Mesodermal cell (in vitro differentiated cells): Measurements from ENCODE around the gene ALDOC.

Experiments
- H3K27ac ChIP-seq: 2 replicates; pipeline ENCODE4 v1.7.0; 2013; ENCODE audit warnings: mild to moderate bottlenecking, low read depth, low read length, moderate library complexity; ENCODE audit not compliant: severe bottlenecking
- H3K36me3 ChIP-seq: 2 replicates; pipeline ENCODE4 v1.7.1; 2013; ENCODE audit warnings: mild to moderate bottlenecking, low read length, moderate library complexity; ENCODE audit not compliant: control insufficient read depth, insufficient read depth
- H3K4me1 ChIP-seq: one replicate; pipeline ENCODE4 v1.7.1; 2013; ENCODE audit warnings: mild to moderate bottlenecking, low read length; ENCODE audit not compliant: insufficient read depth, control insufficient read depth, poor library complexity, severe bottlenecking
- H3K4me3 ChIP-seq: 2 replicates; pipeline ENCODE4 v1.7.0; 2013; ENCODE audit warnings: low read length, control low read depth, mild to moderate bottlenecking; ENCODE audit not compliant: insufficient read depth, poor library complexity, severe bottlenecking; ENCODE audit errors: extremely low read depth
- H3K9me3 ChIP-seq: 2 replicates; pipeline ENCODE4 v1.7.1; 2013; ENCODE audit warnings: mild to moderate bottlenecking, low read length, moderate library complexity; ENCODE audit not compliant: control insufficient read depth
- WGBS, 2 experiments: methylation state at CpG; one replicate each; pipeline ENCODE4 v1.1.5; 2013; ENCODE audit warnings: missing lambda C conversion rate in 2 of 2; ENCODE audit not compliant: insufficient coverage in 2 of 2; 5-methylcytosine and 5-hydroxymethylcytosine counted together

Gene ALDOC

DNA sequence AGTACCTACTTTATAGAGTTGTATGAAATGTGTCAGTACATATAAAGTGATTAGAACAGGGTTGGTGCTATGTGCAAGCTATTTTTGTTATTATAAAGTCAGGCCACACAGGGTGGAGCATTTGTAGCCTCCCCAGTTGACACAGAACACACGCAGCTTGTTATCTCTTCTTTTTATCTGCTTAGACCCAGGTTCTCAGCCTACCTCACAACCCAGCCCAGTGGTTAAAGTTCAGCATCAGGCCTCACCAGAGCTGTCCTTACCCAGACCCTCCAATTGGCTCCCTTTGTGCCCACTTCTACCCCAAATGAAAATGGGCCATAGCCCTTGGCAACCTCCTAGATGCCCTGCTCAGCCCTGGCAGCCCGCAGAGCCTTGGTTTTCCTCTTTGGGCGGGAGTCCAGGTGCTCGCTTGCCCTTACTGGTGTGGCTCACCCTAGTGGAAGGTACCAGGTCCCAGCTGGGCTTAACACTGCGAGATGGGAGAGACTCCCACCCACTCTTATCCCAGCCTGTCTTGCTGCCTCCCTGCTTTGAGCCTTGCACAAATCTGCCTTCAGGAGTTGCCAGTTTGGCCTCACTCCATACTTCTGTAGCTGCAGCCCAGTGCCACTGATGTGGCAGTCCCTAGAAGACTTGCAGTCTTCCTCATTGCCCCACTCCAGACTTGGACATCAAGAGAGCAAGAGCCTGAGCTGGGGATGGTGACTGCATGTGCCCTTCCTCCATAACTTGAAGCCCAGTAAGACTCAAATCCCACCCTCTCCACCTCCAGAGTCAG, 4.2 kb downstream of the ALDOC start:
- Histone ChIP-seq H3K4me3 (no peak overlapping the region), H3K4me1 (peaks cover 6% of the 10 kb centered on the region), H3K27ac (no peak overlapping the region), H3K9me3 (no peaks in the 10 kb centered on the region), H3K36me3 (peaks cover 16% of the 10 kb centered on the region)
- 78 to 85% methylated on average over 3 to 5 of the region's 5 CpGs for WGBS, 2 experiments

DNA sequence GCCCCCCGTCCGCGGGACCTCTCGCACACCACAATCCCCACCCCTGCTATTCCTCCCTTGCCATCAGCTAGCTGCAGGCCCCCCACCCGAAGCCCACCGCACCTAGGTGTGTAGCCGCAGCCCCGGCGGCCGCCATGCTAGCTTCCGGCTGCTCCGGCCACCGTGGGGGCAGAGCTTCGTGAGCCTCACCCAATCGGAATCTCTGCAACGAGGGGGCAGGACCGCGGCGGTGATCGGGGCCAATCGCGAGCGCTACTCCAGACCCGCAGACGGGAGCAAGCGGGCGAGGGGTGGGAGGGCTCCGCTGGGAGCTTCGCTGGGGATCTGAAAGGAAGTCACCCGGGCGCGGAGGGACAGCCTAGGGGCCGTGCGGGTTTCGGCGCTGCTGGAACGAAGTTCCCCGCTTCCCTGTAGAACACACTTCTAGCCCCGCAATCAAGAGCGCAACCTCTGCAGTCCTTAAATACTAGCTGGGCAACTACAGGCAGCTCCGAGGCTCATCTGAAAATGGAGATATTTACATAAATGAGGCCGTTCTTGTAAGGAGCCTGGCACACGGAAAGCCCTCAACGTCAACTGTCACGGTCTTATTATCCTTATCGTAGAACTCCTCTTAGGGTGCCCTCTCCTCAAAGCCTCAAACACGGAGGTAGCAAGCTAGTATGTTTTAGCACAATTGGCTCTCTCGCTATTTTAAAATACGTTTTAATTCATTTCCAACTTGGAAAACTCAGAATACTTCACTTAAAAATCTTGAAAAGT, 5.2 kb downstream of the ALDOC start, which contains the start of gene PIGS:
TSS of gene PIGS (minus strand) at position 164 of the 762 bp plus-strand sequence. CDS start at position 136, 28 bp downstream.
- H3K27ac ChIP-seq = peak within 1 kb of the TSS; percentile 10
- peaks cover 4% of the 10 kb centered on the region for H3K4me1 ChIP-seq
- peaks cover 12% of the 10 kb centered on the region for H3K36me3 ChIP-seq
- no peaks in the 10 kb centered on the region for H3K9me3 ChIP-seq
- peak within 1 kb of the TSS; percentile 93 for H3K4me3 ChIP-seq
- WGBS, 2 experiments = 2 to 3% methylated on average over 35 to 40 of the region's 49 CpGs

DNA sequence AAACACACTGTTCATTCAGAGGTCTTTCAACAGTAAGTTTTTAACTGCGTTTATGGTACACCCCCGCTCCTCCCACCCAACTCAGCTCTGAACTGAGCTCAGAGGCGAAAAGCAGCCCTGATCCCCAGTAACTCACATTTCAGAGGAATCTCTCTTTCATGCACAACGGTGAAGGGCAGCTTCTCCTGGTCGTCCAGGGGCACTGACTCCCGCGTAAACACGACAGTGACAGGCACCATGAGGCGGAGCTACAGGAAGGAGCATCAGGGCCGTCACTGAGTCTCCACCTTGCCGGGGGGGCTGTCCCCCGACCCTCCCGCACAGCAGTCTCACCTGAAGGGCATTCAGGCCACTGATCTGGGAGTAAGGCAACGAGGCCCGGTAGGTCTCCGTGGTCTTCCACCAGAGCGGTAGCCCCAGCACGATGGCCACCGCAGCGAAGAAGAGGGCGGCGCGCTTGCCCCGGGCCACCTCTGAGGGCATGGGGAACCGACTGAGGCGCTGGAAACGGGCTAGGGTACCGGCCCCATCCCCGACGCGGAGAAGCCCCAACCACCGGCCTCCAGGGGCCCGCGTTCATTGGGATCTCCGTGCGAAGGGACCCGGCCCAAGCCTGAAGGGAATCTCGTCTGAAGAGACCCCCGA, 5.9 kb downstream of the ALDOC start:
- Histone ChIP-seq H3K4me3 (peak overlapping the region; percentile 93), H3K9me3 (no peaks in the 10 kb centered on the region), H3K4me1 (peaks cover 4% of the 10 kb centered on the region), H3K27ac (no peak overlapping the region), H3K36me3 (peaks cover 12% of the 10 kb centered on the region)
- WGBS, 2 experiments = 2% methylated on average over 28 to 37 of the region's 39 CpGs

DNA sequence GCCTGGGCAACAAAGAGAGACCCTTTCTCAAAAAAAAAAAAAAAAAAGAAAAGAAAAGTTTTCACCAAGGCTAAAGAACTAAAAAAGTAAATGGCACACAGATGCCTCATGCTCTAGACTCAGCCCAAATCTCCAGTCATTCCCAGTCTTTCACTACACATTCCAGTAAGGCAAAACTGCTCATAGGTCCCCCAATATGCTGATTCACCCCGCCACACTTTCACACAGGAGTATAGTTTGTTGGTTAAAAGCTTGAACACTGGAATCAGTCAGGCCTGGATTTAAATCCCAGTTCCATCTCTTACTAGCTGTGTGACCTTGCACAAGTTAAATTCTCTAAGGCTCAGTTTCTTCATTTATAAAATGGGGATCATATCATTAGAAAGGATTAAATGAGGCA, 7.2 kb downstream of the ALDOC start:
- no CpG with 5 or more reads among the region's 1 CpG for WGBS, 2 experiments
- no peak overlapping the region for H3K27ac ChIP-seq
- no peak overlapping the region for H3K4me3 ChIP-seq
- no peaks in the 10 kb centered on the region for H3K9me3 ChIP-seq
- H3K4me1 ChIP-seq = peaks cover 4% of the 10 kb centered on the region
- H3K36me3 ChIP-seq = peaks cover 10% of the 10 kb centered on the region

DNA sequence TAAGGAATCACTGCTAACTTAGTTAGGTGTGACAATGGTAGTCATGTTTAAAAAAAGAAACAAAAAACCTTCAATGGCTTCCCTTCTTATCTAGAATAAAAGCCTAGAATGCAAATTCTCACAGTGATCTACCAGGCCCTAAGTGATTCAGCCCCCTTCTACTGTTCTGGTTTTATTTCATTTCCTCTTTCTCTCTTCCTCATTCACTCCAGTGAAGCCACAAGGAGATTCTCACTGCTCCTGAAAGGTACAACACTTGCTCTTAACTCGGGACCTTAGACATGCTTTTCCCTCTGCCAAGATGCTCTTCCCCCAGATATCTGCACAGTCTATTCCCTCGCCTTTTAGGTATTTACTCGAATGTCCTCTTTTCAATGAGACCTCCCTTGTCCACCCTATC, 9.1 kb downstream of the ALDOC start:
- no peaks in the 10 kb centered on the region for H3K9me3 ChIP-seq
- no peak overlapping the region for H3K4me3 ChIP-seq
- H3K27ac ChIP-seq = no peak overlapping the region
- H3K36me3 ChIP-seq = peaks cover 19% of the 10 kb centered on the region
- peaks cover 12% of the 10 kb centered on the region for H3K4me1 ChIP-seq
- WGBS, 2 experiments = 76 to 94% methylated on average over 3 of the region's 3 CpGs

DNA sequence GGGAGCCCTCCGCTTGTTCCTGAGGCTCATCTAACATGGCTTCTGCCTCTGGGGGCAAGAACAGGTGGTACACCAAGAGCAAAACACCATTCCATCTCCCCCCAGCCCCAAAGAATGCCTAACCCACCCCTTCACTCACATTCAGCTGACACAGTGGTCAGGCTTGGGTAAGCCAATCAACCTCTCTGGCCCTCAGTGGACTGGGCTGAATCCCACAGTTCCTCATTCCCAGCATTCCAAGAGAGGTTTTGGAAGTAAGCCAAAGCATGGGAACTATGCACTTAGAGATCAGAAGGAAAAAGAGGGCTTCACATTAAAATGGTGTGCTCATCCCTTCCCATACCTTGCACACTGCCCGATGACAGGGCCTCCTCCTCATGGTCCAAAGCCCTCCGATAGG, 13.2 kb downstream of the ALDOC start:
- Histone ChIP-seq H3K4me1 (peaks cover 8% of the 10 kb centered on the region), H3K36me3 (peaks cover 47% of the 10 kb centered on the region), H3K27ac (peak overlapping the region; percentile 57), H3K9me3 (no peaks in the 10 kb centered on the region), H3K4me3 (no peak overlapping the region)
- 92 to 100% methylated on average over 2 of the region's 3 CpGs for WGBS, 2 experiments

DNA sequence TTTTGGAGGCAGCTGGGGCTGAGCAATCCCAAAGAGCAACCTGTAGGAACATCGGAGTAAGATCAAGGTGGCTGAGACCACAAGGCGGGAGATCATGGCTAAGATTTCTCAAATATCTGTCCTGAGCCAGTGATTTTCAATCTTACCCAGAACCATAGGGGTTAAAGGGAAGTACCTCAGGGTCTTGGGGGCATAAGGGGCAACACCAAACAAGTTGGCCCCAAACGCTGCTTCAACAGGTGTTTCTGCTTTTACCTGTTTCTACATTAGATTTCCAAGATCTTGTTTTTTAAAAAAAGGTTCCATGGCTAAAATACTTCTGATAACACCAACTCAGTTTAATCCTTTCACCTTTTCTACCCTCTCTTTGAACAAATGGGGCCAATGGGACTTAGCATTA, 21.7 kb downstream of the ALDOC start:
- no peak overlapping the region for H3K4me3 ChIP-seq
- WGBS, 2 experiments = 87 to 89% methylated on average over 2 to 3 of the region's 3 CpGs
- no peak overlapping the region for H3K27ac ChIP-seq
- no peaks in the 10 kb centered on the region for H3K9me3 ChIP-seq
- H3K36me3 ChIP-seq = peaks cover 67% of the 10 kb centered on the region
- H3K4me1 ChIP-seq = peaks cover 8% of the 10 kb centered on the region

DNA sequence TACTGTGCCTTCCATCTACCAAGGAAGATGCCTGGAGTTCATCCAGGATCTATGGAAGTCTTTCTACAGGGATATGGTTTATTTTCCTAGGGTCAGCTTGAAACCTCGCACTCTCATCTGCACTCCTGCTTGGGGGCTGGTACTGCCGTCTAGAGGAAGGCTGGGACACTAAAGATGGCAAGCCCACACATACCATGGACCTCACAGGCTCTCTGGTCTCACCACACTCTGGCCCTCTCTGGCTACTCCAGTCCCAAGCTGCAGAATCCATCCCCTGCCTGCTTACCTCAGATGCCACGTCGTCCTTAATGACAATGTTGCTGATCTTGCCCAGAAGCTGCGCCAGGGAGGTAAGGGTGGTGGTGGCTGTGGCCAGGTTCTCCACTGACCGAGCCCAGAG, 22.1 kb downstream of the ALDOC start:
- H3K4me3 ChIP-seq = no peak overlapping the region
- H3K36me3 ChIP-seq = peaks cover 63% of the 10 kb centered on the region
- WGBS, 2 experiments = 96 to 97% methylated on average over 5 to 6 of the region's 6 CpGs
- no peak overlapping the region for H3K27ac ChIP-seq
- peaks cover 8% of the 10 kb centered on the region for H3K4me1 ChIP-seq
- no peaks in the 10 kb centered on the region for H3K9me3 ChIP-seq

DNA sequence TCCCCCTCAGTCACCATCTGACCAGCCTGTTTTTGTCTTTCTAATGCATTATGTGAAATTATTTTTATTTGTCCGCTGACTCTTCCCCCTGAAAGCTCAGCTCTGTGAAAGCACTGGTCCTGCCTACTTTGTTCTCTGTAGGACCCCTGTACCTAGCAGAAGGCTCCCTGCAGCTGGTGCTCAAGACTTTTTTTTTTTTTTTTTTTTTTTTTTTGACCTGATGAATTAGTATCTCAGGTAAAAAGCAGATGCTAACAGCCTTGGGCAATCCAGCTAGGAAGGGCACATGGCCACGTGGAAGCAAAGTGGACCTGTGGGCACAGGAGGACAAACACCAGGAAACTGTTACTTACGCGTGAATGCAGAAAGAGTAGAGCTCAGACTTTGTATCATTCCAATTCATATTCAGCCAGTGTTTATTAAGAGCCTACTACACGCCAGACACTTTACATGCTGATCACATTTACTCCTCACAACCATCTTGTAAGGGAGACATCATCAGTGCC, 23.6 kb downstream of the ALDOC start:
- WGBS, 2 experiments = 79 to 82% methylated on average over 4 to 5 of the region's 5 CpGs

DNA sequence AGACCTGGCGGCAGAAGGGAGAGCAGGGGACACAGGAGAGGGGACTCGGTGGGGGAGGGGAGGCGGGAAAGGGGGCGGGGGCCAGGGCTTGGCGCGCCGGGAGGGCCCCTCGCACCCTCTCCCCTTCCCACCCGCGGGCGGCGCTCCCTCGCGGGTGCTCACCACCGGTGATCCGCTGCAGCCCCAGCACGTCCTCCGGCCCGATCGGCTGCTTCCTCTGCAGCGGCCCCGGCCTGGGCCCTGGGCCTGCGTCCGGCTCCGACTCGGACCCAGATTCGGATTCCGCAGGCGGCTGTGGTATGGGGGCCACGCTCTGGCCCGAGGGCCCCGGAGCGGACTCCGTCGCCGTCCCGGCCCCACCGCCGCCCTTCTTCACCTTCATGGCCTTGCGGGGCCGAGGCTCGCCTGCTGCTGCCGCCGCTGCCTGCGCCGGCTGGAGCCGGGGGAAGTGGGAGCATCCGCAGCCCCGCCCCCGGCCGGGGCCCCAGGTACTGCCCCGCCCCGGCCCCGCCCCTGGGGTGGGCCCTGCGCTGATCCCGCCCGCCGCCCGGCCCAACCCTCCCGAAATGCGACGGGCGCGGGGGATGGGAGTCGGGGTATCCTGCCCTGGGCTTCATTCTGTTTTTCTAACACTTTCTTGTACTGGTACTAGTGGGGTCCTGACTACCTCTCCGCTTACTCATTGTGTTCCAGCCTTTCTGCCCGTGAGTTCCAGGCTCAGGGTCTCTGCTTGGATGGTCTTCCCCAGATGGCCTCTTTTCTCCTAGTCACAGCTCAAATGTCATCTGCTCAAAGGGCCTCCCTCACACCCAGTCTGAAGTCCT, 24.3 kb downstream of the ALDOC start, which contains the start of gene UNC119:
TSS of gene UNC119 (minus strand) at position 449 of the 824 bp plus-strand sequence. CDS start at position 382, 67 bp downstream.
- H3K9me3 ChIP-seq = no peaks in the 10 kb centered on the region
- H3K27ac ChIP-seq = peak within 1 kb of the TSS; percentile 10
- H3K4me1 ChIP-seq = peaks cover 8% of the 10 kb centered on the region
- H3K4me3 ChIP-seq = peak within 1 kb of the TSS; percentile 90
- peaks cover 47% of the 10 kb centered on the region for H3K36me3 ChIP-seq
- WGBS, 2 experiments = 1% methylated on average over 51 to 54 of the region's 67 CpGs

More for the DNA sequence above, 23.6 kb downstream of the ALDOC start:
- H3K36me3 ChIP-seq = peaks cover 51% of the 10 kb centered on the region
- no peak overlapping the region for H3K4me3 ChIP-seq
- peaks cover 8% of the 10 kb centered on the region for H3K4me1 ChIP-seq
- H3K9me3 ChIP-seq = no peaks in the 10 kb centered on the region
- H3K27ac ChIP-seq = no peak overlapping the region
